Uterus (tissue), 2 donors: Measurements from ENCODE around the gene SMAP2.

Experiments
- CTCF ChIP-seq, 4 experiments: fragments of 200-600 bp in 2 of 4; fragments of 450-650 bp in 2 of 4; sonication (generic) in 2 of 4; IDR thresholded peaks; one replicate each; pipeline ENCODE4 v1.5.1; 2016 to 2019; ENCODE audit warnings: antibody characterized with exemption in 4 of 4, mild to moderate bottlenecking in 2 of 4, moderate library complexity in 1 of 4
- POLR2A ChIP-seq, 2 donors: fragments of 450-650 bp; IDR thresholded peaks; one replicate each; pipeline ENCODE4 v1.6.1; 2016; ENCODE audit warnings: antibody characterized with exemption in 2 of 2, mild to moderate bottlenecking in 1 of 2, moderate library complexity in 1 of 2

- TF ChIP-seq CTCF (IDR thresholded peaks at IDR 0.05): no peak
- TF ChIP-seq POLR2A (IDR thresholded peaks at IDR 0.05): no peak
Measured at GRCh38 chr1:40386359-40386723, 12.8 kb downstream of the SMAP2 start.
